BE2C (cell line): Measurements from ENCODE around the gene MAN1A2.

Source experiments
- DNase-seq: peaks from one replicate; pipeline ENCODE4 v3.0.0-alpha.2; 2020
- H3K27me3 ChIP-seq: fragments of 250-450 bp; sonication (Bioruptor Pico); 2 replicates; pipeline ENCODE4 v1.5.1; 2020; ENCODE audit warnings: mild to moderate bottlenecking
- H3K36me3 ChIP-seq: fragments of 250-450 bp; sonication (Bioruptor Pico); 2 replicates; pipeline ENCODE4 v1.5.1; 2020; ENCODE audit warnings: mild to moderate bottlenecking
- H3K4me1 ChIP-seq: fragments of 250-450 bp; sonication (Bioruptor Pico); 2 replicates; pipeline ENCODE4 v1.5.1; 2020
- H3K4me3 ChIP-seq: 2 replicates; pipeline ENCODE4 v1.5.1; 2011; ENCODE audit warnings: low read depth, low read length
- H3K9me3 ChIP-seq: fragments of 250-450 bp; sonication (Bioruptor Pico); 2 replicates; pipeline ENCODE4 v1.5.1; 2020
- CTCF ChIP-seq: IDR thresholded peaks from 2 replicates; pipeline ENCODE4 v1.5.1; 2012; ENCODE audit warnings: mild to moderate bottlenecking, low read depth, low read length

Gene MAN1A2

GRCh38 chr1:117529683-117530082, 162.4 kb downstream of the MAN1A2 start:
- Histone ChIP-seq H3K36me3 (peaks cover 3% of the 10 kb centered on the region; the same call in 1 of the 2 replicates), H3K4me1 (no peaks in the 10 kb centered on the region), H3K27me3 (no peaks in the 10 kb centered on the region), H3K9me3 (no peaks in the 10 kb centered on the region), H3K4me3 (no peak overlapping the region)
- DNase-seq, result no peak
- no peak for TF ChIP-seq CTCF

GRCh38 chr1:117531222-117531621, 164.0 kb downstream of the MAN1A2 start:
- H3K36me3 ChIP-seq, result peaks cover 3% of the 10 kb centered on the region; the same call in 1 of the 2 replicates
- H3K4me1 ChIP-seq, result no peaks in the 10 kb centered on the region
- DNase-seq, result no peak
- TF ChIP-seq CTCF, result no peak
- no peaks in the 10 kb centered on the region for H3K27me3 ChIP-seq
- H3K9me3 ChIP-seq, result no peaks in the 10 kb centered on the region
- H3K4me3 ChIP-seq, result no peak overlapping the region

GRCh38 chr1:117534995-117535467, 167.8 kb downstream of the MAN1A2 start:
- Histone ChIP-seq H3K9me3 (no peaks in the 10 kb centered on the region), H3K36me3 (no peaks in the 10 kb centered on the region), H3K4me1 (no peaks in the 10 kb centered on the region), H3K27me3 (no peaks in the 10 kb centered on the region), H3K4me3 (no peak overlapping the region)
- TF ChIP-seq CTCF, result peak; percentile 78
- DNase-seq, result peak; percentile 45

- H3K4me3 ChIP-seq, result no peak overlapping the region
- H3K4me1 ChIP-seq, result no peaks in the 10 kb centered on the region
- no peaks in the 10 kb centered on the region for H3K27me3 ChIP-seq
- no peaks in the 10 kb centered on the region for H3K9me3 ChIP-seq
- DNase-seq, result no peak
- no peaks in the 10 kb centered on the region for H3K36me3 ChIP-seq
- no peak for TF ChIP-seq CTCF
Observed at GRCh38 chr1:117535821-117536220, 168.6 kb downstream of the MAN1A2 start.

GRCh38 chr1:117537291-117537920, 170.2 kb downstream of the MAN1A2 start:
- Histone ChIP-seq H3K9me3 (no peaks in the 10 kb centered on the region), H3K27me3 (no peaks in the 10 kb centered on the region), H3K4me3 (no peak overlapping the region), H3K36me3 (no peaks in the 10 kb centered on the region), H3K4me1 (no peaks in the 10 kb centered on the region)
- 0 out of 2 replicates have a peak, but pooled peaks have one; percentile 4 for TF ChIP-seq CTCF
- no peak for DNase-seq

- Histone ChIP-seq H3K9me3 (no peaks in the 10 kb centered on the region), H3K36me3 (no peaks in the 10 kb centered on the region), H3K4me1 (no peaks in the 10 kb centered on the region), H3K4me3 (no peak overlapping the region), H3K27me3 (no peaks in the 10 kb centered on the region)
- DNase-seq, result no peak
- no peak for TF ChIP-seq CTCF
Observed at GRCh38 chr1:117540532-117540931, 173.3 kb downstream of the MAN1A2 start.
